ENCODE data around the gene CLDN6. TPM values are rescaled to one million over a fixed set of nuclear protein-coding genes. Genes with fewer than 3 reads are reported as not detected.

Gene CLDN6
- total RNA-seq, 1 experiment from 2014 or later, result not detected

GRCh38 chr16:2970563-2970962, 47.4 kb downstream of the CLDN6 start:
- no peak for DNase-seq (ENCODE audit: low read depth, low spot score)
- in situ Hi-C loops (cut with HindIII; ENCODE audit: low pct_unique_long_range_greater_than_20kb, low sequenced_read_pairs), result no loop called here

GRCh38 chr16:2969545-2970521, 48.1 kb downstream of the CLDN6 start:
- in situ Hi-C loops (cut with HindIII; ENCODE audit: low pct_unique_long_range_greater_than_20kb, low sequenced_read_pairs), result no loop called here
- DNase-seq (ENCODE audit: low read depth, low spot score), result peak; percentile 60

- in situ Hi-C loops (cut with HindIII; ENCODE audit: low pct_unique_long_range_greater_than_20kb, low sequenced_read_pairs), result no loop called here
- peak; percentile 83 for DNase-seq (ENCODE audit: low read depth, low spot score)
These were observed 49.0 kb downstream of the CLDN6 start, which contains the start of gene PAQR4 for GRCh38 chr16:2968738-2969544. Gene PAQR4 (plus strand): TSS chr16:2969348. CDS start chr16:2969675, 327 bp downstream.

GRCh38 chr16:2968368-2968737, 49.6 kb downstream of the CLDN6 start:
- in situ Hi-C loops (cut with HindIII; ENCODE audit: low pct_unique_long_range_greater_than_20kb, low sequenced_read_pairs), result no loop called here
- DNase-seq (ENCODE audit: low read depth, low spot score), result peak; percentile 19

GRCh38 chr16:2967721-2968161, 50.2 kb downstream of the CLDN6 start:
- no peak for DNase-seq (ENCODE audit: low read depth, low spot score)
- in situ Hi-C loops (cut with HindIII; ENCODE audit: low pct_unique_long_range_greater_than_20kb, low sequenced_read_pairs), result no loop called here

- in situ Hi-C loops (cut with HindIII; ENCODE audit: low pct_unique_long_range_greater_than_20kb, low sequenced_read_pairs), result no loop called here
These were observed 50.8 kb downstream of the CLDN6 start for GRCh38 chr16:2967211-2967631.

GRCh38 chr16:2966808-2967191, 51.2 kb downstream of the CLDN6 start:
- no peak for DNase-seq (ENCODE audit: low read depth, low spot score)
- in situ Hi-C loops (cut with HindIII; ENCODE audit: low pct_unique_long_range_greater_than_20kb, low sequenced_read_pairs), result no loop called here

More at GRCh38 chr16:2967211-2967631, 50.8 kb downstream of the CLDN6 start:
- DNase-seq (ENCODE audit: low read depth, low spot score), result no peak

- in situ Hi-C loops (cut with HindIII; ENCODE audit: low pct_unique_long_range_greater_than_20kb, low sequenced_read_pairs), result no loop called here
- no peak for DNase-seq (ENCODE audit: low read depth, low spot score)
These were observed 51.8 kb downstream of the CLDN6 start for GRCh38 chr16:2966043-2966807.

Small RNA genes within 50 kb of the gene (small RNA-seq; reads per million reads assigned to genes)
- gene LINC00514, result 0 reads per million in 2 experiments

Other genes starting within 250 kb of the CLDN6 start
- 113 and 114 TPM in 2 replicates for gene ELOB, start 240.9 kb downstream of the CLDN6 start, total RNA-seq (2014; rRNA removed; shearing (Covaris generic))
- gene PRSS33, start 230.6 kb downstream of the CLDN6 start, total RNA-seq (2014; rRNA removed; shearing (Covaris generic)), result 0.24 and 1.0 TPM in 2 replicates
- gene PRSS41, start 219.7 kb downstream of the CLDN6 start, total RNA-seq (2014; rRNA removed; shearing (Covaris generic)), result not detected in 2 replicates
- not detected in 2 replicates for gene PRSS21, start 200.9 kb downstream of the CLDN6 start, total RNA-seq (2014; rRNA removed; shearing (Covaris generic))
- gene ZG16B, start 187.9 kb downstream of the CLDN6 start, total RNA-seq (2014; rRNA removed; shearing (Covaris generic)), result not detected in 2 replicates
- gene PRSS22, start 160.0 kb downstream of the CLDN6 start, total RNA-seq (2014; rRNA removed; shearing (Covaris generic)), result not detected in 2 replicates
- gene FLYWCH2, start 135.0 kb downstream of the CLDN6 start, total RNA-seq (2014; rRNA removed; shearing (Covaris generic)), result 30.3 and 31.8 TPM in 2 replicates
- 19.3 and 25.8 TPM in 2 replicates for gene FLYWCH1, start 106.3 kb downstream of the CLDN6 start, total RNA-seq (2014; rRNA removed; shearing (Covaris generic))
- 3.7 and 4.5 TPM in 2 replicates for gene KREMEN2, start 53.9 kb downstream of the CLDN6 start, total RNA-seq (2014; rRNA removed; shearing (Covaris generic))
- gene PAQR4, start 48.8 kb downstream of the CLDN6 start, total RNA-seq (2014; rRNA removed; shearing (Covaris generic)), result 24.5 and 30.3 TPM in 2 replicates
- 12.5 and 13.8 TPM in 2 replicates for gene PKMYT1, start 37.7 kb downstream of the CLDN6 start, total RNA-seq (2014; rRNA removed; shearing (Covaris generic))
- gene CLDN9, start 5.3 kb downstream of the CLDN6 start, total RNA-seq (2014; rRNA removed; shearing (Covaris generic)), result not detected in 2 replicates
- 34.3 and 41.2 TPM in 2 replicates for gene TNFRSF12A, start 2.2 kb upstream of the CLDN6 start, total RNA-seq (2014; rRNA removed; shearing (Covaris generic))
- gene HCFC1R1, start 5.8 kb upstream of the CLDN6 start, total RNA-seq (2014; rRNA removed; shearing (Covaris generic)), result 11.0 and 12.3 TPM in 2 replicates
- gene THOC6, start 5.9 kb upstream of the CLDN6 start, total RNA-seq (2014; rRNA removed; shearing (Covaris generic)), result 15.4 and 24.3 TPM in 2 replicates
- gene BICDL2, start 18.8 kb upstream of the CLDN6 start, total RNA-seq (2014; rRNA removed; shearing (Covaris generic)), result 0.24 and 0.29 TPM in 2 replicates
- 0.03 TPM in 1 of 2 replicates, not detected in the other for gene MMP25, start 28.4 kb upstream of the CLDN6 start, total RNA-seq (2014; rRNA removed; shearing (Covaris generic))
- not detected in 2 replicates for gene IL32, start 47.5 kb upstream of the CLDN6 start, total RNA-seq (2014; rRNA removed; shearing (Covaris generic))
- gene ZSCAN10, start 81.1 kb upstream of the CLDN6 start, total RNA-seq (2014; rRNA removed; shearing (Covaris generic)), result 0.13 TPM in 1 of 2 replicates, not detected in the other
- gene ZNF205, start 94.4 kb upstream of the CLDN6 start, total RNA-seq (2014; rRNA removed; shearing (Covaris generic)), result 13.6 and 14.3 TPM in 2 replicates
- gene ZNF213, start 116.8 kb upstream of the CLDN6 start, total RNA-seq (2014; rRNA removed; shearing (Covaris generic)), result 0.85 and 1.8 TPM in 2 replicates
- gene OR1F1, start 170.0 kb upstream of the CLDN6 start, total RNA-seq (2014; rRNA removed; shearing (Covaris generic)), result 0.21 TPM in 1 of 2 replicates, not detected in the other
- gene ZNF200, start 217.0 kb upstream of the CLDN6 start, total RNA-seq (2014; rRNA removed; shearing (Covaris generic)), result 9.4 and 11.5 TPM in 2 replicates
- gene MEFV, start 238.4 kb upstream of the CLDN6 start, total RNA-seq (2014; rRNA removed; shearing (Covaris generic)), result not detected in 2 replicates